Kidney (tissue), 14 donors: ENCODE measurements around the gene DDB1. TPM values are rescaled to one million over a fixed set of nuclear protein-coding genes. Genes with fewer than 3 reads are reported as not detected.

ENCODE experiments used
- DNase-seq, 5 donors: peaks; one replicate each; pipeline ENCODE4 v3.0.0-alpha.2; 2013 to 2020
- FAIRE-seq: peaks from 2 replicates; lab custom pipeline; 2012; peaks lifted over from hg19 to GRCh38; lab: Jason Lieb, UNC
- H3K27ac ChIP-seq, 2 donors: one replicate each; pipeline ENCODE4 v1.7.0; 2013; ENCODE audit warnings: low read depth in 2 of 2, low read length in 2 of 2, inconsistent platforms in 1 of 2
- H3K27me3 ChIP-seq: one replicate; pipeline ENCODE4 v1.7.1; 2013; ENCODE audit warnings: low read length, inconsistent platforms; ENCODE audit not compliant: control insufficient read depth, insufficient read depth
- H3K36me3 ChIP-seq, 3 donors: one replicate each; pipeline versions ENCODE4 v1.7.0 to v1.7.1; 2013; ENCODE audit warnings: low read length in 3 of 3, control low read depth in 1 of 3, inconsistent platforms in 1 of 3; ENCODE audit not compliant: insufficient read depth in 3 of 3, control insufficient read depth in 2 of 3
- H3K4me1 ChIP-seq, 3 donors: one replicate each; pipeline versions ENCODE4 v1.7.0 to v1.7.1; 2013; ENCODE audit warnings: low read length in 3 of 3, inconsistent platforms in 1 of 3, low read depth in 1 of 3; ENCODE audit not compliant: control insufficient read depth in 2 of 3, insufficient read depth in 2 of 3
- H3K4me3 ChIP-seq, 3 donors: one replicate each; pipeline versions ENCODE4 v1.7.0 to v1.8.1; 2013; ENCODE audit warnings: low read length in 3 of 3, control low read depth in 1 of 3, inconsistent platforms in 1 of 3
- H3K9ac ChIP-seq, 3 donors: one replicate each; pipeline versions ENCODE4 v1.7.0 to v1.7.1; 2013; ENCODE audit warnings: low read length in 3 of 3, control low read depth in 1 of 3, inconsistent platforms in 1 of 3
- H3K9me3 ChIP-seq, 3 donors: one replicate each; pipeline versions ENCODE4 v1.7.0 to v1.7.1; 2013; ENCODE audit warnings: low read length in 3 of 3, control low read depth in 1 of 3, inconsistent platforms in 1 of 3; ENCODE audit not compliant: control insufficient read depth in 2 of 3, insufficient read depth in 1 of 3
- intact Hi-C: fragments of 100-400 bp; cut with DNase I; formaldehyde crosslinking; loops from one replicate; pipeline ENCODE4 v1.11.1; 2022
- polyA plus RNA-seq: library from polyadenylated mRNA; stranded (reverse); fragments of 350-450 nt; fragmentation: Illumina TruSeq; extraction: RNeasy Lipid Tissue Mini Kit (QIAGEN cat#74804); gene quantifications from one replicate; pipeline ENCODE4 v1.2.3, GENCODE V29; 2014; ENCODE audit warnings: low read depth, low replicate concordance; ENCODE audit not compliant: insufficient read depth
- total RNA-seq: library from RNA; stranded (reverse); fragmentation: NEBNext Ultra II Directional; extraction: Animal tissue kit (Norgen Biotek cat#: 25700); gene quantifications from one replicate; pipeline ENCODE4 v1.2.1, GENCODE V29; 2021
- TF ChIP-seq, protein P1 (sequence below): IDR thresholded peaks from 3 replicates; pipeline ENCODE4 v1.5.1; 2012; ENCODE audit warnings: mild to moderate bottlenecking, moderate library complexity, borderline replicate concordance; ENCODE audit not compliant: insufficient read depth; ENCODE audit errors: extremely low read depth
- donor health status: control.
- donor health status: control.
- donor health status: control.
- donor health status: control.
- donor health status: control.
- donor health status: DM: yes; HTN: yes; CAD: no.
- donor health status: Normal renal cell carcinoma (clear cell type).

Gene DDB1
- total and polyA plus RNA-seq, 2 donors from 2014 or later, result 131 to 185 TPM

DNA sequence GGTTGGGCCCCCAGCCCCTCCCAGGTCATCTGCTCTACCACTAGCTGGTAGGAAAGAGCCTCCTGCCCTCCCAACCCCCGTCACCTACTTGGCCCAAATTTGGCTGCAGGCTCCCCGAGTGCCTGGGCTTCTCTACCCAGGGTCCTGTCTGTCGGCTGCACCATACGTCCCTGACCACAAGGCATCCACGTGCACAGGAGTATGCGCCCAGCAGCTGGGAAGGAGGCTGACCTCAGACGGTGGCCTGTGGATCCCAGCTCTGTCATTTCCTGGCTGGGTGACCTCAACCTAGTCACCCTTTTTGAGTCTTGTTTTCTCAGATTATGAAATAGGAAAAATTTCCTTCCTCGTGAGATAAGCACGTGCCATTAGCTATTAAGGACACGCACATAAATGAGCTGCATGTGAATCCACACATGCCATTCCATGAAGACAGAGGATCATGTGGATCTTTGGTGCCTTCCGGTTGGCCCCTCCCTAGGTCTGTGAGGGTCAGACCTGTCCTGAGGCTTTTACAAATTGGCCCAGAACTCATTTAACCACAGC is 15.1 kb upstream of the DDB1 start:
- no peaks in the 10 kb centered on the region for H3K4me1 ChIP-seq
- FAIRE-seq (no peak), DNase-seq (peak in 1 of 5 donors; percentile 81)
- no peak overlapping the region for H3K4me3 ChIP-seq
- TF ChIP-seq, protein P1, sequence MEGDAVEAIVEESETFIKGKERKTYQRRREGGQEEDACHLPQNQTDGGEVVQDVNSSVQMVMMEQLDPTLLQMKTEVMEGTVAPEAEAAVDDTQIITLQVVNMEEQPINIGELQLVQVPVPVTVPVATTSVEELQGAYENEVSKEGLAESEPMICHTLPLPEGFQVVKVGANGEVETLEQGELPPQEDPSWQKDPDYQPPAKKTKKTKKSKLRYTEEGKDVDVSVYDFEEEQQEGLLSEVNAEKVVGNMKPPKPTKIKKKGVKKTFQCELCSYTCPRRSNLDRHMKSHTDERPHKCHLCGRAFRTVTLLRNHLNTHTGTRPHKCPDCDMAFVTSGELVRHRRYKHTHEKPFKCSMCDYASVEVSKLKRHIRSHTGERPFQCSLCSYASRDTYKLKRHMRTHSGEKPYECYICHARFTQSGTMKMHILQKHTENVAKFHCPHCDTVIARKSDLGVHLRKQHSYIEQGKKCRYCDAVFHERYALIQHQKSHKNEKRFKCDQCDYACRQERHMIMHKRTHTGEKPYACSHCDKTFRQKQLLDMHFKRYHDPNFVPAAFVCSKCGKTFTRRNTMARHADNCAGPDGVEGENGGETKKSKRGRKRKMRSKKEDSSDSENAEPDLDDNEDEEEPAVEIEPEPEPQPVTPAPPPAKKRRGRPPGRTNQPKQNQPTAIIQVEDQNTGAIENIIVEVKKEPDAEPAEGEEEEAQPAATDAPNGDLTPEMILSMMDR, result no peak
- H3K36me3 ChIP-seq, result peaks cover 0 to 37% (median 23%) of the 10 kb centered on the region in 3 donors
- no peaks in the 10 kb centered on the region for H3K27me3 ChIP-seq
- H3K27ac ChIP-seq, result peak overlapping the region in 1 of 2 donors; percentile 52
- H3K9me3 ChIP-seq, result no peaks in the 10 kb centered on the region
- intact Hi-C loops, result no loop called here
- H3K9ac ChIP-seq, result no peak overlapping the region

DNA sequence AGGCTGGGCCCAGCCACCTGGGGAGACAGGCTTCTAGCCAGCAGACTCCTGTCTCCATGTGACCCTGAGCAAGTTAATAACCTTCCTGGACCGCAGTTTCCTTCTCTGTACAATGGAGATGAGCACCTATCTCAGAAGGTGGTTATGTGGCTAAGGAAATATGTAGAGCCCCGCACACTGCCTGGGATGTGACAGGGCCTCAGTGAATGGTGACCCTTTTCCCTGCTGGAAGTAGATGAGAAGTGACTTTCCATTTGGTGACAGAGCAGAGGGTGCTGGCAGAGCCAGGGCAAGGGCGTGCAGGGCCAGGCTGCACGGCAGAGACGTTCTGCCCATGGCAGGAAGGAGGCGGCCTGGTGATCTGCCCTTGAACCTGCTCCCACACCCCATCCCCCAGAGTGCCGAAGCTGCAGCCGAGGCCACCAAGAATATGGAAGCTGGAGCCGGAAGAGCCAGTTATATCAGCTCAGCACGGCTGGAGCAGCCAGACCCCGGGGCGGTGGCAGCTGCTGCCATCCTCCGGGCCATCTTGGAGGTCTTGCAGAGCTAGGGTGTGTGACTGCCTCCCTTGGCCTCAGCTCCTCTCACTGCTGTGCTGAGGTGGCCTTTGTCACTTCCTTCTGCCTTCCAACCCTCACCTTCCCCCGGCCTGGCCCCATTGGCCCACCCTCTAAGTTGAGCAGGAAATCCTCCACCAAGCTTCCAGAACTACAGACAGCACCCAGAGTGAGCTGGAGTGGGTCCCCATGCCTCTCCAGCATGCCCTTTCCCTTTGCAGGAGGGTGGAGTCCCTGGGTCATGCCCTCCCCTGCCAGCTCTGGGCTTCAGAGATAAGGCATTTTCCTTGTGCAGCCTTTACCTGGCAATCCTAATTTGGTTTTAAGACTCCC is 13.3 kb upstream of the DDB1 start:
- Histone ChIP-seq H3K4me3 (no peak overlapping the region), H3K36me3 (peaks cover 0 to 53% (median 19%) of the 10 kb centered on the region in 3 donors), H3K27ac (no peak overlapping the region), H3K9ac (no peak overlapping the region), H3K27me3 (no peaks in the 10 kb centered on the region), H3K4me1 (no peaks in the 10 kb centered on the region), H3K9me3 (no peaks in the 10 kb centered on the region)
- no peak for FAIRE-seq
- intact Hi-C loops, result no loop called here
- DNase-seq, result no peak
- TF ChIP-seq, protein P1, result no peak

DNA sequence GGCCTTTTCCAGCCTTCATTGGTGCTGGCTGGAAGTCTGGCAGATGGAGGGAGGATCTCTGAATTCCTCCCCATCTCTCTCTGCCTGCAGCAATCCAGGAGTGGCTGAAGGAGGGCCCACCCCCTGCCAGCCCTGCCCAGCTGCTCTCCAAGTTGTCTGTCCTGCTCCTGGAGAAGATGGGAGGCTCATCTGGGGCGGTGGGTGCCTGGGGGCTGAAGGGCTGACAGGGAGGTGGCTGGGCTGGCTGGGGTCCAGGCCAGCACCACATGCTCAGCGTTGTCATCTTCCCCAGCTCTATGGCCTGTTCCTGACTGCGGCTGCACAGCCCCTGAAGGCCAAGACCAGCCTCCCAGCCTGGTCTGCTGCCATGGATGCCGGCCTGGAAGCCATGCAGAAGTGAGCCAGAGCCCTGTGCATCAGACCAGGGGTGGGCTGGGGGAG is 12.3 kb upstream of the DDB1 start:
- Histone ChIP-seq H3K9ac (no peak overlapping the region), H3K27ac (no peak overlapping the region), H3K4me3 (no peak overlapping the region), H3K9me3 (no peaks in the 10 kb centered on the region), H3K4me1 (no peaks in the 10 kb centered on the region), H3K36me3 (peaks cover 0 to 56% (median 13%) of the 10 kb centered on the region in 3 donors), H3K27me3 (no peaks in the 10 kb centered on the region)
- DNase-seq, result no peak
- TF ChIP-seq, protein P1, result no peak
- intact Hi-C loops, result no loop called here
- FAIRE-seq, result no peak
